ENCODE data around the gene IFI44.

IFI44 gene

GRCh38 chr1:78606274-78606673 lies 43.4 kb upstream of the IFI44 start (continued):
- TF ChIP-seq ISL1 (CRISPR knock-in tag; IDR thresholded peaks at IDR 0.05): no peak

DNA sequence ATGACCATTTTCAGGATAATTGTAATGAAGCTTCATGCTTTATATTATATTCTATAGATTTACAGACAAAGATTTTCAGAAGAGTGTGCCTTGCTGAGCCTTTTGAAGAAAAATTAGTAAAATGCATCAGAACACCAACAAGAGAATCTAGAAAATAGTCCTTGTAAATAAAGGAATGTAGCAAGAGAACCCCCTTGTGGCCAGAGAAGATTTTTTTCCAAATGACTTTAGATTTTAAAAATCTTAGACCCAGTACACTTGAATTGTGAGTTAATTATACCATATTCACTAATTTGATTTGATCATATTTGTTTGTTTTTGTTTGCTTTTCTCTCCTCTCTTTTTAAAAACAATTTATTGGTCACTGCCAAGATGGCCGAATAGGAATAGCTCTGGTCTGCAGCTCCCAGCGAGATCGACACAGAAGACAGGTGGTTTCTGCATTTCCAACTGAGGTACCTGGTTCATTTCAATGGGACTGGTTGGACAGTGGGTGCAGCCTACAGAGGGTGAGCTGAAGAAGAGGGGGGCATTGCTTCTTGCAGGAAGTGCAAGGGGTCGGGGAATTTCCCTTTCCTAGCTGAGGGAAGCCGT lies 42.2 kb upstream of the IFI44 start:
- ATAC-seq: peak; percentile 60
- no peak for TF ChIP-seq GLIS3 (CRISPR knock-in tag; IDR thresholded peaks at IDR 0.05)
- no peak for TF ChIP-seq ZFP30 (CRISPR knock-in tag; IDR thresholded peaks at IDR 0.05)
- no peak for TF ChIP-seq SNAI2 (CRISPR knock-in tag; IDR thresholded peaks at IDR 0.05)
- no peak for TF ChIP-seq ZFP3 (CRISPR knock-in tag; IDR thresholded peaks at IDR 0.05)
- TF ChIP-seq, protein P1, sequence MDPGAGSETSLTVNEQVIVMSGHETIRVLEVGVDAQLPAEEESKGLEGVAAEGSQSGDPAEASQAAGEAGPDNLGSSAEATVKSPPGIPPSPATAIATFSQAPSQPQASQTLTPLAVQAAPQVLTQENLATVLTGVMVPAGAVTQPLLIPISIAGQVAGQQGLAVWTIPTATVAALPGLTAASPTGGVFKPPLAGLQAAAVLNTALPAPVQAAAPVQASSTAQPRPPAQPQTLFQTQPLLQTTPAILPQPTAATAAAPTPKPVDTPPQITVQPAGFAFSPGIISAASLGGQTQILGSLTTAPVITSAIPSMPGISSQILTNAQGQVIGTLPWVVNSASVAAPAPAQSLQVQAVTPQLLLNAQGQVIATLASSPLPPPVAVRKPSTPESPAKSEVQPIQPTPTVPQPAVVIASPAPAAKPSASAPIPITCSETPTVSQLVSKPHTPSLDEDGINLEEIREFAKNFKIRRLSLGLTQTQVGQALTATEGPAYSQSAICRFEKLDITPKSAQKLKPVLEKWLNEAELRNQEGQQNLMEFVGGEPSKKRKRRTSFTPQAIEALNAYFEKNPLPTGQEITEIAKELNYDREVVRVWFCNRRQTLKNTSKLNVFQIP (CRISPR knock-in tag; IDR thresholded peaks at IDR 0.05; ENCODE audit: borderline replicate concordance, low read depth): no peak
- TF ChIP-seq ZC3H10 (CRISPR knock-in tag; IDR thresholded peaks at IDR 0.05): no peak

DNA sequence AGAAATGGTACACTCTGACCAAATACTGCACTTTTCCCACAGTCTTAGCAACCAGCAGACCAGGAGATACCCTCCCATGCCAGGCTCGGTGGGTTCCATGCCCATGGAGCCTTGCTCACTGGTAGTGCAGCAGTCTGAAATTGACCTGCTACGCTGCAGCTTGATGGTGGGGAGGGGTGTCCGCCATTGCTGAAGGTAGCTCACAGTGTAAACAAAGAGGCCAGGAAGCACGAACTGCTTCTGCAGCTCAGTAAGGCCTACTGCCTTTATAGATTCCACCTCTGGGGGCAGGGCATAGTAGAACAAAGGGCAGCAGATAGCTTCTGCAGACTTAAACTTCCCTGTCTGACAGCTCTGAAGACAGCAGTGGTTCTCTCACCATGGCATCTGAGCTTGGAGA lies 41.7 kb upstream of the IFI44 start:
- no peak for TF ChIP-seq ZNF565 (CRISPR knock-in tag; conservative IDR thresholded peaks at IDR 0.05; ENCODE audit: low read depth)
- no peak for ATAC-seq

DNA sequence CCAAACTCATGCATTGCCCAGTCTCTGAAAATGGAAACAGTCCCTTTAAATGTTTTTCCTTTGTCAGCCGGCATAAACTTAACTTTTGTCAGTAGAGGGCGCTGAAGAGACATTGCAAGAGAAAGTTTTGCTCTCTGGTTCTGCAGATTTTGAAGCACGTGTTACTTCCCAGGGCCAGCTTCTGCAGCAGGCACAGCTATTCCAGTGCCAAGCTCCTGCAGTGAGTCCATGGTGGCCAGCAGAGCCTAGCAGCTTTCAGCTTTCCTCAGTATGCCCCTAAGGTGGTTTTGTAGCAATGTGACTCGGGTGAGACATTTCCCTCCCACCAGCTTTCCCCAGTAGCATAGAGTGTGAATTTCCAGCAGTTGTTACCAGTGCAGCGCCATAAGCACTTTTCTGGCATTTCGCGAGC lies 32.0 kb upstream of the IFI44 start:
- no peak for TF ChIP-seq ZC3H10 (CRISPR knock-in tag; IDR thresholded peaks at IDR 0.05)
- TF ChIP-seq ARNTL (CRISPR knock-in tag; IDR thresholded peaks at IDR 0.05; ENCODE audit: borderline replicate concordance, low read depth): no peak
- TF ChIP-seq, protein P2, sequence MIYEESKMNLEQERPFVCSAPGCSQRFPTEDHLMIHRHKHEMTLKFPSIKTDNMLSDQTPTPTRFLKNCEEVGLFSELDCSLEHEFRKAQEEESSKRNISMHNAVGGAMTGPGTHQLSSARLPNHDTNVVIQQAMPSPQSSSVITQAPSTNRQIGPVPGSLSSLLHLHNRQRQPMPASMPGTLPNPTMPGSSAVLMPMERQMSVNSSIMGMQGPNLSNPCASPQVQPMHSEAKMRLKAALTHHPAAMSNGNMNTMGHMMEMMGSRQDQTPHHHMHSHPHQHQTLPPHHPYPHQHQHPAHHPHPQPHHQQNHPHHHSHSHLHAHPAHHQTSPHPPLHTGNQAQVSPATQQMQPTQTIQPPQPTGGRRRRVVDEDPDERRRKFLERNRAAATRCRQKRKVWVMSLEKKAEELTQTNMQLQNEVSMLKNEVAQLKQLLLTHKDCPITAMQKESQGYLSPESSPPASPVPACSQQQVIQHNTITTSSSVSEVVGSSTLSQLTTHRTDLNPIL (CRISPR knock-in tag; IDR thresholded peaks at IDR 0.05; ENCODE audit: low read depth): no peak
- no peak for TF ChIP-seq ZFP30 (CRISPR knock-in tag; IDR thresholded peaks at IDR 0.05)
- ATAC-seq: peak; percentile 79

GRCh38 chr1:78619032-78619431 lies 30.6 kb upstream of the IFI44 start:
- ATAC-seq: no peak
- TF ChIP-seq SNAI2 (CRISPR knock-in tag; IDR thresholded peaks at IDR 0.05): no peak

GRCh38 chr1:78619446-78619802 lies 30.2 kb upstream of the IFI44 start:
- ATAC-seq: peak; percentile 62
- TF ChIP-seq TCF4 (CRISPR knock-in tag; IDR thresholded peaks at IDR 0.05; ENCODE audit: borderline replicate concordance): no peak
- TF ChIP-seq ZFP30 (CRISPR knock-in tag; IDR thresholded peaks at IDR 0.05): no peak
- TF ChIP-seq RARB (CRISPR knock-in tag; IDR thresholded peaks at IDR 0.05): no peak
- TF ChIP-seq ESRRG (CRISPR knock-in tag; IDR thresholded peaks at IDR 0.05): no peak
- no peak for TF ChIP-seq CSDC2 (CRISPR knock-in tag; IDR thresholded peaks at IDR 0.05)
- no peak for TF ChIP-seq BACH2 (CRISPR knock-in tag; IDR thresholded peaks at IDR 0.05; ENCODE audit: borderline replicate concordance)
- no peak for TF ChIP-seq CSRNP3 (CRISPR knock-in tag; IDR thresholded peaks at IDR 0.05)
- no peak for TF ChIP-seq SNAI2 (CRISPR knock-in tag; IDR thresholded peaks at IDR 0.05)
- no peak for TF ChIP-seq ZNF70 (CRISPR knock-in tag; IDR thresholded peaks at IDR 0.05)
- TF ChIP-seq ISL1 (CRISPR knock-in tag; IDR thresholded peaks at IDR 0.05): no peak

- peak; percentile 65 for ATAC-seq
- TF ChIP-seq GLIS3 (CRISPR knock-in tag; IDR thresholded peaks at IDR 0.05) (no peak), ZNF565 (CRISPR knock-in tag; conservative IDR thresholded peaks at IDR 0.05; ENCODE audit: low read depth) (no peak), ESRRG (CRISPR knock-in tag; IDR thresholded peaks at IDR 0.05) (no peak), BACH2 (CRISPR knock-in tag; IDR thresholded peaks at IDR 0.05; ENCODE audit: borderline replicate concordance) (no peak), CSDC2 (CRISPR knock-in tag; IDR thresholded peaks at IDR 0.05) (no peak), ZNF8 (CRISPR knock-in tag; IDR thresholded peaks at IDR 0.05) (no peak)
Observed at GRCh38 chr1:78619803-78620579, 29.6 kb upstream of the IFI44 start, which contains the start of gene IFI44L. Gene IFI44L, plus strand, starts transcription at chr1:78620448. Its CDS starts 7,468 bp downstream, at chr1:78627916.

All from SK-N-SH treated with all-trans-retinoic acid at 6 μM for 48 hours (cell line).